ENCODE data around the gene PRR14.

- no peak for TF ChIP-seq CTCF (conservative IDR thresholded peaks at IDR 0.05 in 1 of 2, IDR thresholded peaks at IDR 0.05 in 1 of 2; ENCODE audit: extremely low read depth in 1 of 2, insufficient read depth in 1 of 2, low read depth in 1 of 2, low read length in 2 of 2)
- TF ChIP-seq EZH2 (IDR thresholded peaks at IDR 0.05; ENCODE audit: borderline replicate concordance, low read length) = no peak
These were observed 13.1 kb downstream of the PRR14 start for GRCh38 chr16:30663820-30664219.
